Omental fat pad (tissue), 4 donors: ENCODE data around the gene ING4. TPM values are rescaled to one million over a fixed set of nuclear protein-coding genes. Genes with fewer than 3 reads are reported as not detected.

Experiments
- ATAC-seq: fragments of 150-250 bp; one replicate; pipeline ENCODE4 v1.9.1; 2016; ENCODE audit warnings: mild to moderate bottlenecking, moderate library complexity; ENCODE audit not compliant: low FRiP score
- DNase-seq: peaks from one replicate; pipeline ENCODE4 v3.0.0-alpha.2; 2019; ENCODE audit warnings: low spot score
- total RNA-seq, 4 donors: library from RNA; depleted of rRNA; stranded (reverse); fragments of >200 nt; gene quantifications; one replicate each; pipeline ENCODE4 v1.1.0, GENCODE V29; 2016
- TF ChIP-seq, protein P1 (sequence below), 3 donors: fragments of 450-650 bp; IDR thresholded peaks; one replicate each; pipeline ENCODE4 v1.5.1; 2016 to 2017; ENCODE audit warnings: antibody characterized with exemption in 3 of 3, mild to moderate bottlenecking in 3 of 3, moderate library complexity in 2 of 3

Gene ING4
- total RNA-seq, 4 donors from 2014 or later, result 9.7 to 48.7 (median 24.8) TPM

GRCh38 chr12:6684609-6685008 lies 21.7 kb upstream of the ING4 start:
- TF ChIP-seq, protein P1, sequence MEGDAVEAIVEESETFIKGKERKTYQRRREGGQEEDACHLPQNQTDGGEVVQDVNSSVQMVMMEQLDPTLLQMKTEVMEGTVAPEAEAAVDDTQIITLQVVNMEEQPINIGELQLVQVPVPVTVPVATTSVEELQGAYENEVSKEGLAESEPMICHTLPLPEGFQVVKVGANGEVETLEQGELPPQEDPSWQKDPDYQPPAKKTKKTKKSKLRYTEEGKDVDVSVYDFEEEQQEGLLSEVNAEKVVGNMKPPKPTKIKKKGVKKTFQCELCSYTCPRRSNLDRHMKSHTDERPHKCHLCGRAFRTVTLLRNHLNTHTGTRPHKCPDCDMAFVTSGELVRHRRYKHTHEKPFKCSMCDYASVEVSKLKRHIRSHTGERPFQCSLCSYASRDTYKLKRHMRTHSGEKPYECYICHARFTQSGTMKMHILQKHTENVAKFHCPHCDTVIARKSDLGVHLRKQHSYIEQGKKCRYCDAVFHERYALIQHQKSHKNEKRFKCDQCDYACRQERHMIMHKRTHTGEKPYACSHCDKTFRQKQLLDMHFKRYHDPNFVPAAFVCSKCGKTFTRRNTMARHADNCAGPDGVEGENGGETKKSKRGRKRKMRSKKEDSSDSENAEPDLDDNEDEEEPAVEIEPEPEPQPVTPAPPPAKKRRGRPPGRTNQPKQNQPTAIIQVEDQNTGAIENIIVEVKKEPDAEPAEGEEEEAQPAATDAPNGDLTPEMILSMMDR (IDR thresholded peaks at IDR 0.05), result no peak
- no peak for DNase-seq
- no peak for ATAC-seq

DNA sequence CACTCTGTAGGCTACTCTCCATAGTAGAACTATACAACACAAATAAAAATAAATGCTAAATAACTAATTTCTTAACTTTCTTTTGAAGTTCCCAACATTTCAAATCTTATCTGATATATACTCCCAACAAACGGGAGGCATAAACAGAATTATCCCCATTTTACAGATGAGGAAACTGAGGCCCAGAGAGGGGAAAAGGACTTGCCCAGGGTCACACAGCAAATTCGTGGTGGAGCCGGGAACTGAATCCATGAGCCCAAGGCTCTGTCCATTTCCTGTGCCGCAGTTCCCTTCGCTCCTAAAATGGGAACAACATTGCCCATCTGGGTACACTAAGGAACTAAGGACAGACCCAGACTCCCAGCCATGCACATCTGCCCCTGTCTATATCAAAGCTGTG lies 14.0 kb upstream of the ING4 start:
- DNase-seq (no peak), ATAC-seq (no peak)
- TF ChIP-seq, protein P1 (IDR thresholded peaks at IDR 0.05), result no peak

DNA sequence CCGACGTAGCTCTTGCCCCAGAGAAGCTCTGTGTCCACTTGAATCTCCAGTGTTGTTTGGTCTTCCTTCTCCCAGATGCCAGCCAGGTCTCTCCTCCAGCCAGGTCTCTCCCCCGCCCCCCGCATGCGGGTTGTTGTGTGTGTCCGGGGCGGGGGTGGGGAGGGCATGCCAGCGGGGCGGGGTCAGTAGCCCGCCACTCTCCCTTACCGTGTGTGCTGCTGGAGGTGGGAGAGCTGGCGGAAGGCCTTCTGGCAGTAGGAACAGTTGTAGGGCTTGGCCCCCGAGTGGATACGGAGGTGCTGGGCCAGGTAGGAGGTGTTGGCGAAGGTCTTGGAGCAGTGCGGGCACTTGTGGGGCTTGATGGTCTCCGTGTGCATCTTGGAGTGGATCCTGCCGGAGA lies 9.2 kb upstream of the ING4 start:
- DNase-seq (no peak), ATAC-seq (no peak)
- TF ChIP-seq, protein P1 (IDR thresholded peaks at IDR 0.05), result no peak

DNA sequence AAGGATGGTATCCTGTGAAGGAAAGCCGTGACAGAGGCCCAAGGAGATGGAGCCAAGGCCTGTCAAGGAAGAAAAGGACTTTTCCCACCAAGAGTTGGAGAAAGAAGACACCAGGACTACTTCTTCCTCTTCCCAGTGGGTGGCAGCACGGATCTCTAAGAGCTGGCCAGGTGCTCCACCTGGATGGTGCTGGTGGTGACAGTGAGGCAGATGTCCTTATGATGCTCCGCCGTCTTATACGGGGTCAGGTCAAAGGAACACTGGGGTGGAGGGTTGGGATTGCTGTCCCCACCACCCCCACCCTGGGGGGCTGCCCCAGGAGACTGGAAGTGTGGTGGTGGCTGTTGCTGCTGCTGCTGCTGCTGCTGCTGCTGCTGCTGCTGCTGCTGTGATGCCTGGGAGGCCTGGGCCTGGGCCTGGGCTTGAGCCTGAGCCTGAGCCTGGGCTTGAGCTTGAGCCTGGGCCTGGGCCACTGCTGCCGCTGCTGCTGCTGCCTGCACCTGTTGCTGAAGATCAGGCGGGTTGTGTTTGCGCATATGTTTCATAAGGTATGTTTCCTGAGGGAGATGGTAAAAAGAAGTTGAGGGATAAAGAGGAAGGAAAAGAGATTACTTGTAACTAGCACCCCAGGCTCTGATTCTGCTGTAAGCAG lies 4.8 kb upstream of the ING4 start:
- DNase-seq (no peak), ATAC-seq (no peak)
- TF ChIP-seq, protein P1 (IDR thresholded peaks at IDR 0.05), result no peak

- no peak for ATAC-seq
- DNase-seq, result no peak
- TF ChIP-seq, protein P1 (IDR thresholded peaks at IDR 0.05), result no peak
These were observed 3.3 kb upstream of the ING4 start for GRCh38 chr12:6666211-6666610.

- DNase-seq (no peak), ATAC-seq (no peak)
- TF ChIP-seq, protein P1 (IDR thresholded peaks at IDR 0.05), result no peak
These were observed 2.0 kb upstream of the ING4 start for GRCh38 chr12:6664902-6665301.

- TF ChIP-seq, protein P1 (IDR thresholded peaks at IDR 0.05), result no peak
- ATAC-seq (peak; percentile 57), DNase-seq (no peak)
These were observed 365 bp downstream of the ING4 start for GRCh38 chr12:6662602-6662905.
